Measurements from ENCODE around the gene TUT4.

DNA sequence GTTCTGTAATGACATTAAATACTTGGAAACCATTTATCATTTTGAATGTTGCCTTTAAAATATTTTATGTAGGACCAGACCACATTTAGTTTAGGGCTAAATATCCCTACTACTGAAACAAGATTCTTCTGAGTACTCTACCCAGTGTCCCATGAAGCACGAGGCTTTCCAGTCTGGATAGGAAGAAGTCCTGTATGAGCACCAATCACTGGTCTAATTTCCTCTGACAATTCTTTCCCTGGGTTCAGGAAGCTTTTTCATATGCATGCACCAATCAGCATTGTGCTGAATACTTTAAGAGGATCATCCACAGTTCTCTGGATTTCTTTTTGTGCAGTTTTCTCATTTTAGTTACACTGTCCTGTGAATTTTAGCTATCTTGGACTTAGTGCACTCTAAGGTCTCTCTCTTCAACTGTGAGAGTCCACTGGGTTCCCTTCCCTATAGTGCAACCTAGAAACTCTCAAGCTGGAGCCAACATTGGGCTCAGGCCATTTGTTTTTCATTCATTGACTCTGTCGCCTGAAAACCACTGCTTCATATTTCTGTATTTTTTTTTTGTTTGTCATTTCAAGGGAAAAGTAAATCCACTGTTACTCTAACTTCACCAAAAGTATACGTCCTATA, 45.9 kb downstream of the TUT4 start:
- TF ChIP-seq, protein P1, sequence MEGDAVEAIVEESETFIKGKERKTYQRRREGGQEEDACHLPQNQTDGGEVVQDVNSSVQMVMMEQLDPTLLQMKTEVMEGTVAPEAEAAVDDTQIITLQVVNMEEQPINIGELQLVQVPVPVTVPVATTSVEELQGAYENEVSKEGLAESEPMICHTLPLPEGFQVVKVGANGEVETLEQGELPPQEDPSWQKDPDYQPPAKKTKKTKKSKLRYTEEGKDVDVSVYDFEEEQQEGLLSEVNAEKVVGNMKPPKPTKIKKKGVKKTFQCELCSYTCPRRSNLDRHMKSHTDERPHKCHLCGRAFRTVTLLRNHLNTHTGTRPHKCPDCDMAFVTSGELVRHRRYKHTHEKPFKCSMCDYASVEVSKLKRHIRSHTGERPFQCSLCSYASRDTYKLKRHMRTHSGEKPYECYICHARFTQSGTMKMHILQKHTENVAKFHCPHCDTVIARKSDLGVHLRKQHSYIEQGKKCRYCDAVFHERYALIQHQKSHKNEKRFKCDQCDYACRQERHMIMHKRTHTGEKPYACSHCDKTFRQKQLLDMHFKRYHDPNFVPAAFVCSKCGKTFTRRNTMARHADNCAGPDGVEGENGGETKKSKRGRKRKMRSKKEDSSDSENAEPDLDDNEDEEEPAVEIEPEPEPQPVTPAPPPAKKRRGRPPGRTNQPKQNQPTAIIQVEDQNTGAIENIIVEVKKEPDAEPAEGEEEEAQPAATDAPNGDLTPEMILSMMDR (IDR thresholded peaks at IDR 0.05; ENCODE audit: low read length), result no peak
- TF ChIP-seq EZH2 (IDR thresholded peaks at IDR 0.05; ENCODE audit: borderline replicate concordance, low read length), result no peak
